ENCODE measurements around the gene KLHL17.

KLHL17 gene

GRCh38 chr1:916173-917075 is 44.0 kb upstream of the KLHL17 start:
- no peaks in the 10 kb centered on the region for H3K36me3 ChIP-seq (ENCODE audit: control insufficient read depth in 2 of 2, insufficient read depth in 2 of 2, low read length in 2 of 2)
- peaks cover 30 to 38% of the 10 kb centered on the region in 2 donors for H3K27me3 ChIP-seq (ENCODE audit: control insufficient read depth in 1 of 2, insufficient read depth in 2 of 2, low read length in 2 of 2)
- H3K4me1 ChIP-seq (ENCODE audit: control insufficient read depth, insufficient read depth, low read length), result peaks cover 32% of the 10 kb centered on the region
- no peak overlapping the region for H3K4me3 ChIP-seq (ENCODE audit: low read length in 2 of 2)
- no peak overlapping the region for H3K9ac ChIP-seq (ENCODE audit: low read length in 2 of 2)
- H3K27ac ChIP-seq (ENCODE audit: low read length), result no peak overlapping the region
- no peaks in the 10 kb centered on the region for H3K9me3 ChIP-seq (ENCODE audit: control insufficient read depth in 2 of 2, low read length in 2 of 2)

GRCh38 chr1:917076-917459 is 43.3 kb upstream of the KLHL17 start:
- no peaks in the 10 kb centered on the region for H3K36me3 ChIP-seq (ENCODE audit: control insufficient read depth in 2 of 2, insufficient read depth in 2 of 2, low read length in 2 of 2)
- no peak overlapping the region for H3K27ac ChIP-seq (ENCODE audit: low read length)
- H3K4me1 ChIP-seq (ENCODE audit: control insufficient read depth, insufficient read depth, low read length), result peaks cover 30% of the 10 kb centered on the region
- no peak overlapping the region for H3K4me3 ChIP-seq (ENCODE audit: low read length in 2 of 2)
- no peak overlapping the region for H3K9ac ChIP-seq (ENCODE audit: low read length in 2 of 2)
- H3K27me3 ChIP-seq (ENCODE audit: control insufficient read depth in 1 of 2, insufficient read depth in 2 of 2, low read length in 2 of 2), result peaks cover 30 to 41% of the 10 kb centered on the region in 2 donors
- no peaks in the 10 kb centered on the region for H3K9me3 ChIP-seq (ENCODE audit: control insufficient read depth in 2 of 2, low read length in 2 of 2)

- Histone ChIP-seq H3K4me1 (ENCODE audit: control insufficient read depth, insufficient read depth, low read length) (peaks cover 34% of the 10 kb centered on the region), H3K27me3 (ENCODE audit: control insufficient read depth in 1 of 2, insufficient read depth in 2 of 2, low read length in 2 of 2) (peaks cover 29 to 45% of the 10 kb centered on the region in 2 donors)
These were observed 42.8 kb upstream of the KLHL17 start for GRCh38 chr1:917466-918091.

GRCh38 chr1:918353-918752 is 42.0 kb upstream of the KLHL17 start:
- no peak overlapping the region for H3K4me3 ChIP-seq (ENCODE audit: low read length in 2 of 2)
- no peak overlapping the region for H3K27ac ChIP-seq (ENCODE audit: low read length)
- H3K27me3 ChIP-seq (ENCODE audit: control insufficient read depth in 1 of 2, insufficient read depth in 2 of 2, low read length in 2 of 2), result peaks cover 37 to 50% of the 10 kb centered on the region in 2 donors
- H3K9me3 ChIP-seq (ENCODE audit: control insufficient read depth in 2 of 2, low read length in 2 of 2), result no peaks in the 10 kb centered on the region
- no peak overlapping the region for H3K9ac ChIP-seq (ENCODE audit: low read length in 2 of 2)
- no peaks in the 10 kb centered on the region for H3K36me3 ChIP-seq (ENCODE audit: control insufficient read depth in 2 of 2, insufficient read depth in 2 of 2, low read length in 2 of 2)
- peaks cover 42% of the 10 kb centered on the region for H3K4me1 ChIP-seq (ENCODE audit: control insufficient read depth, insufficient read depth, low read length)

More at GRCh38 chr1:917466-918091, 42.8 kb upstream of the KLHL17 start:
- H3K9ac ChIP-seq (ENCODE audit: low read length in 2 of 2), result no peak overlapping the region
- no peak overlapping the region for H3K4me3 ChIP-seq (ENCODE audit: low read length in 2 of 2)
- no peaks in the 10 kb centered on the region for H3K36me3 ChIP-seq (ENCODE audit: control insufficient read depth in 2 of 2, insufficient read depth in 2 of 2, low read length in 2 of 2)
- no peaks in the 10 kb centered on the region for H3K9me3 ChIP-seq (ENCODE audit: control insufficient read depth in 2 of 2, low read length in 2 of 2)
- no peak overlapping the region for H3K27ac ChIP-seq (ENCODE audit: low read length)

GRCh38 chr1:918843-919242 is 41.5 kb upstream of the KLHL17 start:
- Histone ChIP-seq H3K27me3 (ENCODE audit: control insufficient read depth in 1 of 2, insufficient read depth in 2 of 2, low read length in 2 of 2) (peaks cover 38 to 47% of the 10 kb centered on the region in 2 donors), H3K27ac (ENCODE audit: low read length) (no peak overlapping the region), H3K4me1 (ENCODE audit: control insufficient read depth, insufficient read depth, low read length) (peaks cover 45% of the 10 kb centered on the region), H3K4me3 (ENCODE audit: low read length in 2 of 2) (no peak overlapping the region), H3K9ac (ENCODE audit: low read length in 2 of 2) (no peak overlapping the region), H3K36me3 (ENCODE audit: control insufficient read depth in 2 of 2, insufficient read depth in 2 of 2, low read length in 2 of 2) (no peaks in the 10 kb centered on the region), H3K9me3 (ENCODE audit: control insufficient read depth in 2 of 2, low read length in 2 of 2) (no peaks in the 10 kb centered on the region)

- Histone ChIP-seq H3K9me3 (ENCODE audit: control insufficient read depth in 2 of 2, low read length in 2 of 2) (no peaks in the 10 kb centered on the region), H3K36me3 (ENCODE audit: control insufficient read depth in 2 of 2, insufficient read depth in 2 of 2, low read length in 2 of 2) (no peaks in the 10 kb centered on the region), H3K9ac (ENCODE audit: low read length in 2 of 2) (no peak overlapping the region), H3K4me1 (ENCODE audit: control insufficient read depth, insufficient read depth, low read length) (peaks cover 48% of the 10 kb centered on the region), H3K27ac (ENCODE audit: low read length) (no peak overlapping the region), H3K4me3 (ENCODE audit: low read length in 2 of 2) (no peak overlapping the region), H3K27me3 (ENCODE audit: control insufficient read depth in 1 of 2, insufficient read depth in 2 of 2, low read length in 2 of 2) (peaks cover 38 to 44% of the 10 kb centered on the region in 2 donors)
These were observed 41.0 kb upstream of the KLHL17 start for GRCh38 chr1:919271-919872.

GRCh38 chr1:920010-920409 is 40.4 kb upstream of the KLHL17 start:
- Histone ChIP-seq H3K27ac (ENCODE audit: low read length) (no peak overlapping the region), H3K4me3 (ENCODE audit: low read length in 2 of 2) (no peak overlapping the region), H3K9ac (ENCODE audit: low read length in 2 of 2) (no peak overlapping the region), H3K27me3 (ENCODE audit: control insufficient read depth in 1 of 2, insufficient read depth in 2 of 2, low read length in 2 of 2) (peaks cover 44% of the 10 kb centered on the region in 2 donors), H3K36me3 (ENCODE audit: control insufficient read depth in 2 of 2, insufficient read depth in 2 of 2, low read length in 2 of 2) (no peaks in the 10 kb centered on the region), H3K4me1 (ENCODE audit: control insufficient read depth, insufficient read depth, low read length) (peaks cover 54% of the 10 kb centered on the region), H3K9me3 (ENCODE audit: control insufficient read depth in 2 of 2, low read length in 2 of 2) (no peaks in the 10 kb centered on the region)

- peaks cover 42 to 45% of the 10 kb centered on the region in 2 donors for H3K27me3 ChIP-seq (ENCODE audit: control insufficient read depth in 1 of 2, insufficient read depth in 2 of 2, low read length in 2 of 2)
- no peak overlapping the region for H3K9ac ChIP-seq (ENCODE audit: low read length in 2 of 2)
- no peaks in the 10 kb centered on the region for H3K36me3 ChIP-seq (ENCODE audit: control insufficient read depth in 2 of 2, insufficient read depth in 2 of 2, low read length in 2 of 2)
- peaks cover 58% of the 10 kb centered on the region for H3K4me1 ChIP-seq (ENCODE audit: control insufficient read depth, insufficient read depth, low read length)
- H3K4me3 ChIP-seq (ENCODE audit: low read length in 2 of 2), result peak overlapping the region; percentile 36 to 57
- no peak overlapping the region for H3K27ac ChIP-seq (ENCODE audit: low read length)
- H3K9me3 ChIP-seq (ENCODE audit: control insufficient read depth in 2 of 2, low read length in 2 of 2), result no peaks in the 10 kb centered on the region
These were observed 39.9 kb upstream of the KLHL17 start for GRCh38 chr1:920521-920920.

- peaks cover 62% of the 10 kb centered on the region for H3K4me1 ChIP-seq (ENCODE audit: control insufficient read depth, insufficient read depth, low read length)
These were observed 39.2 kb upstream of the KLHL17 start for GRCh38 chr1:921011-921837.

More at GRCh38 chr1:921011-921837, 39.2 kb upstream of the KLHL17 start:
- no peak overlapping the region for H3K9ac ChIP-seq (ENCODE audit: low read length in 2 of 2)
- H3K27ac ChIP-seq (ENCODE audit: low read length), result no peak overlapping the region
- H3K9me3 ChIP-seq (ENCODE audit: control insufficient read depth in 2 of 2, low read length in 2 of 2), result no peaks in the 10 kb centered on the region
- peak overlapping the region; percentile 36 to 57 for H3K4me3 ChIP-seq (ENCODE audit: low read length in 2 of 2)
- H3K27me3 ChIP-seq (ENCODE audit: control insufficient read depth in 1 of 2, insufficient read depth in 2 of 2, low read length in 2 of 2), result peaks cover 44 to 52% of the 10 kb centered on the region in 2 donors
- H3K36me3 ChIP-seq (ENCODE audit: control insufficient read depth in 2 of 2, insufficient read depth in 2 of 2, low read length in 2 of 2), result no peaks in the 10 kb centered on the region
